Small intestine (tissue), 16 donors: ENCODE results near the gene PCOLCE2. TPM values are rescaled to one million over a fixed set of nuclear protein-coding genes. Genes with fewer than 3 reads are reported as not detected.

Experiments used
- DNase-seq, 2 donors: peaks; one replicate each; pipeline versions ENCODE4 v3.0.0 to v3.0.0-alpha.2; 2013
- FAIRE-seq: peaks from 2 replicates; lab custom pipeline; 2012; peaks lifted over from hg19 to GRCh38; lab: Jason Lieb, UNC
- H3K27ac ChIP-seq, 3 donors: one replicate each; pipeline ENCODE4 v1.5.1; 2013; ENCODE audit warnings: low read length in 2 of 3, mild to moderate bottlenecking in 2 of 3, control low read depth in 1 of 3, inconsistent platforms in 1 of 3, low read depth in 1 of 3, moderate library complexity in 1 of 3
- H3K27me3 ChIP-seq, 3 donors: one replicate each; pipeline ENCODE4 v1.6.1; 2013; ENCODE audit warnings: low read length in 3 of 3, inconsistent platforms in 1 of 3; ENCODE audit not compliant: control insufficient read depth in 3 of 3, insufficient read depth in 3 of 3
- H3K36me3 ChIP-seq, 3 donors: one replicate each; pipeline ENCODE4 v1.6.1; 2013; ENCODE audit warnings: low read length in 3 of 3, inconsistent platforms in 1 of 3, low read depth in 1 of 3, mild to moderate bottlenecking in 1 of 3, moderate library complexity in 1 of 3; ENCODE audit not compliant: control insufficient read depth in 3 of 3, insufficient read depth in 2 of 3
- H3K4me1 ChIP-seq, 3 donors: one replicate each; pipeline ENCODE4 v1.6.1; 2013; ENCODE audit warnings: low read length in 2 of 3, inconsistent platforms in 1 of 3, low read depth in 1 of 3, mild to moderate bottlenecking in 1 of 3, moderate library complexity in 1 of 3; ENCODE audit not compliant: control insufficient read depth in 3 of 3, insufficient read depth in 2 of 3
- H3K4me3 ChIP-seq, 3 donors: one replicate each; pipeline ENCODE4 v1.5.1; 2013; ENCODE audit warnings: low read length in 3 of 3, control low read depth in 1 of 3, inconsistent platforms in 1 of 3, low read depth in 1 of 3, mild to moderate bottlenecking in 1 of 3, moderate library complexity in 1 of 3
- H3K9me3 ChIP-seq, 2 donors: one replicate each; pipeline ENCODE4 v1.6.1; 2013; ENCODE audit warnings: low read depth in 1 of 2, low read length in 1 of 2; ENCODE audit not compliant: control insufficient read depth in 2 of 2, insufficient read depth in 1 of 2
- WGBS, 3 donors: extraction: QIAGEN DNeasy Blood & Tissue Kit; methylation state at CpG; one replicate each; pipeline ENCODE4 v1.1.7; 2013; 5-methylcytosine and 5-hydroxymethylcytosine counted together
- long read RNA-seq, 10 donors: transcript quantifications; one replicate each; lab custom pipeline, GENCODE V29; 2026
- polyA plus RNA-seq, 4 donors: library from polyadenylated mRNA; stranded (reverse) in 3 of 4; unstranded in 1 of 4; fragments of 200-250 nt in 3 of 4; fragments of 120-200 nt in 1 of 4; gene quantifications; one replicate each; pipeline versions ENCODE4 v1.2.1 to v1.2.3, GENCODE V29; 2013
- donor health status: healthy with polysubstance abuse.
- donor health status: control.
- donor health status: control.
- donor health status: Bipolar disorder and iron deficiency.
- donor health status: healthy.

The PCOLCE2 gene, protein sequence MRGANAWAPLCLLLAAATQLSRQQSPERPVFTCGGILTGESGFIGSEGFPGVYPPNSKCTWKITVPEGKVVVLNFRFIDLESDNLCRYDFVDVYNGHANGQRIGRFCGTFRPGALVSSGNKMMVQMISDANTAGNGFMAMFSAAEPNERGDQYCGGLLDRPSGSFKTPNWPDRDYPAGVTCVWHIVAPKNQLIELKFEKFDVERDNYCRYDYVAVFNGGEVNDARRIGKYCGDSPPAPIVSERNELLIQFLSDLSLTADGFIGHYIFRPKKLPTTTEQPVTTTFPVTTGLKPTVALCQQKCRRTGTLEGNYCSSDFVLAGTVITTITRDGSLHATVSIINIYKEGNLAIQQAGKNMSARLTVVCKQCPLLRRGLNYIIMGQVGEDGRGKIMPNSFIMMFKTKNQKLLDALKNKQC
- polyA plus RNA-seq, result 1 to 10 TPM in 2 of 4 donors, under 1 TPM in 1, not detected in 1; 0.37 to 6.1 (median 2.2) TPM
- long read RNA-seq, donor 1, result 0 reads
- long read RNA-seq, donor 2, result 0 reads
- long read RNA-seq, donor 3, result 0 reads
- long read RNA-seq, donor 4, result 0 reads
- long read RNA-seq, donor 5, result 0 reads
- long read RNA-seq, donor 6, partial matches to known transcripts, result 0 of 1 reads
- long read RNA-seq, donor 6, other reads (novel, unspliced or antisense), result 0 of 1 reads
- long read RNA-seq, donor 7, result 0 reads
- long read RNA-seq, donor 8, result 0 reads
- long read RNA-seq, donor 9, result 0 reads
- long read RNA-seq, donor 10, result 0 reads

- Histone ChIP-seq H3K4me1 (no peaks in the 10 kb centered on the region), H3K27me3 (peaks cover 0 to 41% (median 14%) of the 10 kb centered on the region in 3 donors), H3K9me3 (no peaks in the 10 kb centered on the region), H3K27ac (no peak within 1 kb of the TSS), H3K4me3 (peak within 1 kb of the TSS; percentile 25 to 41 (median 40)), H3K36me3 (no peaks in the 10 kb centered on the region)
- no peak for FAIRE-seq
- WGBS, 3 donors, result 1% methylated on average over 51 to 74 of the region's 74 CpGs
- DNase-seq, result peak; percentile 15 to 49
Measured at GRCh38 chr3:142888481-142889211, at the start of gene PCOLCE2. Gene PCOLCE2 (minus strand): TSS chr3:142889083. CDS start chr3:142888896, 187 bp downstream.

DNA sequence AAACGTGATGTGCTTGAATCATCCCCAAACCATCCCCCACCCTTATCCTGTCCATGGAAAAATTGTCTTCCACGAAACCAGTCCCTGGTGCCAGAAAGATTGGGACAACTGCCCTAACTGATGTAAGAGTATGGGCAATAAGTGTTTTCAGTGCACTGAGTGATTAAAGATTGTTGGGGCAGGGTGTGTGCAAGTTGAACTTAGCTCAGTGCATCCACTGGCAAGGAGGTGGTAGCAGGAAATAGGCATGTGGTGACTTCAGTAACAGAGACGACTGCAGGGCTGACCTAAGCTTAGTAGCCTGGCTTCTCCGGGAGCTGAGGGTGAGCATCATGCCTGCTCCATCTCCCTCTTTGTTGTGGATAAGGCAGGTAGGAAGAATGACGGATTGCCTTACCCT, 47.1 kb upstream of the PCOLCE2 start:
- no peaks in the 10 kb centered on the region for H3K9me3 ChIP-seq
- no peak overlapping the region for H3K27ac ChIP-seq
- H3K36me3 ChIP-seq, result no peaks in the 10 kb centered on the region
- DNase-seq (peak in 1 of 2 donors; percentile 45), FAIRE-seq (no peak)
- no peak overlapping the region for H3K4me3 ChIP-seq
- peaks cover 0 to 3% (median 2%) of the 10 kb centered on the region in 3 donors for H3K27me3 ChIP-seq
- H3K4me1 ChIP-seq, result no peaks in the 10 kb centered on the region
- WGBS, 3 donors, result 38 to 63% (median 46%) methylated on average over 5 of the region's 5 CpGs

- H3K9me3 ChIP-seq, result no peaks in the 10 kb centered on the region
- no peak overlapping the region for H3K4me3 ChIP-seq
- FAIRE-seq (no peak), DNase-seq (no peak)
- H3K27ac ChIP-seq, result no peak overlapping the region
- peaks cover 0 to 3% (median 2%) of the 10 kb centered on the region in 3 donors for H3K27me3 ChIP-seq
- H3K36me3 ChIP-seq, result no peaks in the 10 kb centered on the region
- H3K4me1 ChIP-seq, result no peaks in the 10 kb centered on the region
- WGBS, 3 donors, result 84 to 89% (median 85%) methylated on average over 3 of the region's 3 CpGs
Measured at GRCh38 chr3:142934887-142935269, 46.0 kb upstream of the PCOLCE2 start.

GRCh38 chr3:142934128-142934886, 45.4 kb upstream of the PCOLCE2 start:
- Histone ChIP-seq H3K9me3 (no peaks in the 10 kb centered on the region), H3K4me3 (no peak overlapping the region), H3K27me3 (peaks cover 0 to 3% (median 2%) of the 10 kb centered on the region in 3 donors), H3K36me3 (no peaks in the 10 kb centered on the region), H3K4me1 (no peaks in the 10 kb centered on the region), H3K27ac (no peak overlapping the region)
- 82 to 88% (median 83%) methylated on average over 7 of the region's 7 CpGs for WGBS, 3 donors
- FAIRE-seq, result no peak
- no peak for DNase-seq

- Histone ChIP-seq H3K27ac (no peak overlapping the region), H3K4me1 (no peaks in the 10 kb centered on the region), H3K4me3 (no peak overlapping the region), H3K27me3 (peaks cover 0 to 3% (median 2%) of the 10 kb centered on the region in 3 donors), H3K36me3 (no peaks in the 10 kb centered on the region), H3K9me3 (no peaks in the 10 kb centered on the region)
- WGBS, 3 donors, result 70 to 81% (median 71%) methylated on average over 6 of the region's 6 CpGs
- no peak for FAIRE-seq
- DNase-seq, result no peak
Measured at GRCh38 chr3:142931222-142931621, 42.3 kb upstream of the PCOLCE2 start.

- FAIRE-seq, result no peak
Measured at GRCh38 chr3:142930463-142930862, 41.6 kb upstream of the PCOLCE2 start.

DNA sequence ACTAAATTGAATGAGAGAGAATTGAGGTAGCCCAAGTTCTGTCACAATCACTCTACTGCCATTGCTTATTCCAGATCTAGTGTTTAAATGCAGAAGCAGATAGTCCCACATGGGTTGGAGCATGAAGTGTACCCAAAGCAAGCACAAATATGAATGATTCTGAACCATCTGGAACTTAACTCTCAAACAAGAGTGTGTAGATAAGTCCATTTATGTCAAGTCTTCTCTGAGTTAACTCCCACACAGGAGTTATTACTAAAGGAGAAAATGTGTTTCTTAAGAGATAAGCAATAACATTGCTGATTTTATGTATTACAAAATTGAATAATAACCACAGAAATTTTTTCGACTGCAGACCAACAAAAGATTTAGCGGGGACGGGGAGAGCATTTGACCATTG, 41.0 kb upstream of the PCOLCE2 start:
- no peaks in the 10 kb centered on the region for H3K36me3 ChIP-seq
- DNase-seq (no peak), FAIRE-seq (no peak)
- no peaks in the 10 kb centered on the region for H3K4me1 ChIP-seq
- no peaks in the 10 kb centered on the region for H3K9me3 ChIP-seq
- H3K27me3 ChIP-seq, result peaks cover 0 to 5% (median 0%) of the 10 kb centered on the region in 3 donors
- no peak overlapping the region for H3K27ac ChIP-seq
- 63 to 97% (median 94%) methylated on average over 3 of the region's 3 CpGs for WGBS, 3 donors
- no peak overlapping the region for H3K4me3 ChIP-seq

More at GRCh38 chr3:142930463-142930862, 41.6 kb upstream of the PCOLCE2 start:
- peak in 1 of 2 donors; percentile 10 for DNase-seq
- H3K36me3 ChIP-seq, result no peaks in the 10 kb centered on the region
- WGBS, 3 donors, result 30 to 57% (median 44%) methylated on average over 3 of the region's 3 CpGs
- H3K4me1 ChIP-seq, result no peaks in the 10 kb centered on the region
- peaks cover 0 to 2% (median 0%) of the 10 kb centered on the region in 3 donors for H3K27me3 ChIP-seq
- H3K27ac ChIP-seq, result no peak overlapping the region
- no peak overlapping the region for H3K4me3 ChIP-seq
- no peaks in the 10 kb centered on the region for H3K9me3 ChIP-seq
